Loucy (cell line): ENCODE results near the gene ZNF280C.

Experiments
- CTCF ChIP-seq: fragments of 200-600 bp; sonication (generic); conservative IDR thresholded peaks from 2 replicates; pipeline ENCODE4 v1.5.1; 2014; ENCODE audit warnings: mild to moderate bottlenecking, antibody characterized with exemption, low read length
- EZH2phosphoT487 ChIP-seq: fragments of 200-600 bp; IDR thresholded peaks from 2 replicates; pipeline ENCODE4 v1.6.1; 2018; ENCODE audit warnings: antibody characterized with exemption, mild to moderate bottlenecking, moderate library complexity, borderline replicate concordance

- TF ChIP-seq CTCF: no peak
- TF ChIP-seq EZH2phosphoT487: no peak
Observed at GRCh38 chrX:130173190-130173895, 95.4 kb downstream of the ZNF280C start.
